Lower leg skin (tissue), 3 donors: ENCODE data around the gene LRRIQ4.

Source experiments
- POLR2A ChIP-seq, 2 donors: fragments of 450-650 bp; IDR thresholded peaks; one replicate each; pipeline ENCODE4 v1.6.1; 2016 to 2017; ENCODE audit warnings: antibody characterized with exemption in 2 of 2, mild to moderate bottlenecking in 1 of 2, moderate library complexity in 1 of 2
- TF ChIP-seq, protein P1 (sequence below), 3 donors: fragments of 450-650 bp; IDR thresholded peaks; one replicate each; pipeline ENCODE4 v1.5.1; 2016; ENCODE audit warnings: antibody characterized with exemption in 3 of 3, mild to moderate bottlenecking in 3 of 3, moderate library complexity in 2 of 3

DNA sequence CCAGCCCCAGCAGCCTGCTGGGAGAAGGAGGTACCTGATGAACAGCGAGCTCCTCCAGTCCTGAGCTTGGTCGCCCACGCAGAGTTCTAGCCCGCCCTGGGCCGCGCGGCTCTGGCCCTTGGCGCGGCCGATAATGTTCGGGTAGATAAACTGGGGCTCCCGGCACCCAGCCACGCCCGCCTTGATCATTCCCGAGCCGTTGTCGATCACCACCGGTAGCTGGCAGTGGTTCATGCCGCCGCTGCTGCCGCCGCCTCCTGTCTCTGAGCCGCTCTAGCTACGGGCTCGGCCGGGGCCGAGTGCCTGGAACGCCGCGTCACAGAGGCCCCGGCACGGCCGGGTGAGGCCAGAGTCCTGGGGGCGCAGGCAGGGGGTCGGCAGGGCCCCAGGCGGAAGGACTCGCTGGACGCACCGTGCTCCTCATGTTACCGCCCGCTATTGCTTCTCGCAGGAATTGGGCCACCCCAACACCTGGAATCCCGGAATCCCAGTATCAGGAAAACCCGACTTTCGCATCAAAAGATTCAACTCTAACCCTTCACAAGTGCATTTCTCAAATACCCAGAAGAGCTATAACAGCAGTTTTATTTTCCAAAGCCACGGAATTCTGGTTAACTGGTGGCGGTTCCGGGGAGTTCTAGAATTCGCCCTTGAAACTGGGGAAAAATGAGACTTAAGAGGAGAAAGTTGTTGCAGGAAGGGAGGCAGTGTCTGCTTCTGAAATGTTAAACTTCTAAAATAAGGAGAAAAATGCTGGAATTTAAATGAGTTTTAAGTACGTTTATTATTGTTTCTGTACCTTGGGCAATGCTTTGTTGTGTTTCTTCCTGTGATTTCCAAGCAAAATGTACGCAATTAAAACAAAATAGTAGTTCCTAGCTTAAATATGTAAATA is 43.1 kb upstream of the LRRIQ4 start, which contains the start of gene ACTRT3:
- TF ChIP-seq, protein P1, sequence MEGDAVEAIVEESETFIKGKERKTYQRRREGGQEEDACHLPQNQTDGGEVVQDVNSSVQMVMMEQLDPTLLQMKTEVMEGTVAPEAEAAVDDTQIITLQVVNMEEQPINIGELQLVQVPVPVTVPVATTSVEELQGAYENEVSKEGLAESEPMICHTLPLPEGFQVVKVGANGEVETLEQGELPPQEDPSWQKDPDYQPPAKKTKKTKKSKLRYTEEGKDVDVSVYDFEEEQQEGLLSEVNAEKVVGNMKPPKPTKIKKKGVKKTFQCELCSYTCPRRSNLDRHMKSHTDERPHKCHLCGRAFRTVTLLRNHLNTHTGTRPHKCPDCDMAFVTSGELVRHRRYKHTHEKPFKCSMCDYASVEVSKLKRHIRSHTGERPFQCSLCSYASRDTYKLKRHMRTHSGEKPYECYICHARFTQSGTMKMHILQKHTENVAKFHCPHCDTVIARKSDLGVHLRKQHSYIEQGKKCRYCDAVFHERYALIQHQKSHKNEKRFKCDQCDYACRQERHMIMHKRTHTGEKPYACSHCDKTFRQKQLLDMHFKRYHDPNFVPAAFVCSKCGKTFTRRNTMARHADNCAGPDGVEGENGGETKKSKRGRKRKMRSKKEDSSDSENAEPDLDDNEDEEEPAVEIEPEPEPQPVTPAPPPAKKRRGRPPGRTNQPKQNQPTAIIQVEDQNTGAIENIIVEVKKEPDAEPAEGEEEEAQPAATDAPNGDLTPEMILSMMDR (IDR thresholded peaks at IDR 0.05): no peak
- no peak for TF ChIP-seq POLR2A (IDR thresholded peaks at IDR 0.05)
